HG03565 (cell line): Measurements from ENCODE around the gene PRKCSH.
"Not testable (repeated sequence)": the region's sequence is repeated elsewhere in the genome, so short reads cannot be mapped to it uniquely, and the experiment has no call there.

Source experiments
- ATAC-seq: cut with Tn5 transposase; IDR thresholded peaks from one replicate; pipeline ENCODE4 v1.9.1; 2021; ENCODE audit warnings: mild to moderate bottlenecking, moderate library complexity; ENCODE audit not compliant: unreplicated experiment

PRKCSH gene

GRCh38 chr19:11448410-11448809 lies 13.0 kb downstream of the PRKCSH start:
- no peak for ATAC-seq

GRCh38 chr19:11448923-11449554 lies 13.6 kb downstream of the PRKCSH start:
- ATAC-seq = no peak

GRCh38 chr19:11450570-11451326 lies 15.3 kb downstream of the PRKCSH start:
- no peak for ATAC-seq

GRCh38 chr19:11451327-11451870 lies 16.0 kb downstream of the PRKCSH start:
- no peak for ATAC-seq

GRCh38 chr19:11451871-11452619 lies 16.6 kb downstream of the PRKCSH start:
- no peak for ATAC-seq

- no peak for ATAC-seq
These were observed 17.3 kb downstream of the PRKCSH start for GRCh38 chr19:11452620-11453310.

GRCh38 chr19:11453468-11454341 lies 18.3 kb downstream of the PRKCSH start:
- no peak for ATAC-seq

GRCh38 chr19:11455233-11455554 lies 19.8 kb downstream of the PRKCSH start:
- not testable (repeated sequence) for ATAC-seq

- ATAC-seq = no peak
These were observed 21.2 kb downstream of the PRKCSH start for GRCh38 chr19:11456659-11457058.

GRCh38 chr19:11457115-11457514 lies 21.7 kb downstream of the PRKCSH start:
- ATAC-seq = no peak

- ATAC-seq = no peak
These were observed 22.4 kb downstream of the PRKCSH start for GRCh38 chr19:11457831-11458230.

- no peak for ATAC-seq
These were observed 22.9 kb downstream of the PRKCSH start for GRCh38 chr19:11458236-11458900.

GRCh38 chr19:11458912-11459311 lies 23.5 kb downstream of the PRKCSH start:
- not testable (repeated sequence) for ATAC-seq

- ATAC-seq = no peak
These were observed 24.8 kb downstream of the PRKCSH start for GRCh38 chr19:11460207-11460606.

- no peak for ATAC-seq
These were observed 26.0 kb downstream of the PRKCSH start for GRCh38 chr19:11461453-11461852.

- ATAC-seq = no peak
These were observed 28.0 kb downstream of the PRKCSH start for GRCh38 chr19:11463391-11463790.

GRCh38 chr19:11464333-11465265 lies 29.2 kb downstream of the PRKCSH start:
- no peak for ATAC-seq

GRCh38 chr19:11465600-11465999 lies 30.2 kb downstream of the PRKCSH start:
- no peak for ATAC-seq
